ENCODE measurements around the gene SLC6A16.
"Not testable (repeated sequence)": the region's sequence is repeated elsewhere in the genome, so short reads cannot be mapped to it uniquely, and the experiment has no call there.

SLC6A16 gene

GRCh38 chr19:49324801-49325576 lies at the start of gene SLC6A16:
Gene SLC6A16 (minus strand): TSS chr19:49325191. CDS start chr19:49311347, 13,844 bp downstream.
- no peak for DNase-seq

- DNase-seq: not testable (repeated sequence)
Measured at GRCh38 chr19:49373174-49373573, 48.2 kb upstream of the SLC6A16 start.

DNA sequence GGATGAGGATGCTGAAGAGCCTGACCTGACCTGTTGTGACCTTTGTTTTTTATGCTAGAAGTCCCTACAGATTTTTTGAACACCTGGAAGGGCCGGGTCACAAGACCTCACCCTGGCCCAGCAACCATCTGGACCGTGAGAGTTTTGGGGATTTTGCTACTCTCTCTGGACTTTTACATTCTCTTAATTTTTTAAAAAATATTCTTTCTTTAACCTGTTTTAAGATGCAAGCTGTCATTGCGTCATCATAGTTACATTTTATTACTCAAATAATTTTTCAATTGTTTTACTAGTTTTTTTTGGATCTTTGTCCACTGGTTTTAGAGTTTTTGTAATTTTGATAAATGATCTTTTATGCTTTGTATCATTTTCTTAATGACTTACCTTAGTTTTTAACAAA lies 46.2 kb upstream of the SLC6A16 start:
- DNase-seq: no peak

- DNase-seq: no peak
Measured at GRCh38 chr19:49368711-49369358, 43.8 kb upstream of the SLC6A16 start.

- no peak for DNase-seq
Measured at GRCh38 chr19:49366110-49366509, 41.1 kb upstream of the SLC6A16 start.

DNA sequence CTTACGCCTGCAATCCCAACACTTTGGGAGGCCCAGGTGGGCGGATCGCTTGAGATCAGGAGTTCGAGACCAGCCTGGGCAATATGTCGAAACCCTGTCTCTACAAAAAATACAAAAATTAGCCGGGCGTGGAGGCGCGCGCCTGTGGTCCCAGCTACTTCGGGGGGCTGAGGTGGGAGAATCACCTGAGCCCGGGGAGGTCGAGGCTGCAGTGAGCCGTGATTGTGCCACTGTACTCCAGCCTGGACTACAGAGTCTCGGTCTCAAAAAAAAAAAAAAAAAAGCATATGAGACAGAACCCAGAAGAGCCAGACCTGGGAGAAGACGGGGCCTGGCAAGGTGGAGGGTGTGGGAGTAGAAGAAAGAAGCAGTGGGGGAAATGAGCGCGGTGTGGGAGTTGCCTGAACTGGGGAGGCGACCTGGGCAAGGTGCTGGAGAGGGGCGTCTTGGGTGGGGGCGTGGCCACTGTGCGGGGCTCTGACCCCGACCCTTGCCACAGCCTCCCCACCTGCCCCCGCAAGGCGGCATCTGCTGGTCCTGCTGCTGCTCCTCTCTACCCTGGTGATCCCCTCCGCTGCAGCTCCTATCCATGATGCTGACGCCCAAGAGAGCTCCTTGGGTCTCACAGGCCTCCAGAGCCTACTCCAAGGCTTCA lies 39.2 kb upstream of the SLC6A16 start:
- no peak for DNase-seq

- no peak for DNase-seq
Measured at GRCh38 chr19:49363268-49364082, 38.5 kb upstream of the SLC6A16 start, which contains the start of gene DKKL1. Gene DKKL1 (plus strand): TSS chr19:49363877. CDS start chr19:49363999, 122 bp downstream.

DNA sequence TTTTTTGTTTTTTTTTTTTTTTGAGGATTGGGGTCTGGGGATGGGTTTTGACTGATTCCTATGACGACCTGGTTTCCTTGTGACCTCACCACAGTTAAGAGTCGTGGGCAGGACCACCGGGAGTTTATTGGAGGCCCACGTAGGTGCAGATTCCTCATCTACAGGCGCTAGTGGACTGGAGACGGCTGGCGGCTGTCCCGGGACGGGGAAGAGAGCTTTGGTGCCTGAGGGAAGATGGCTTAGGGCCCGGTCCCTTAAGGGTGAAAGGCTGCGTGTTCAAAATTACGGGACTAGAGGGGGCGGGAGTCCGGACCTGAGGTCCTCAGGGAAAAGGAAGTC lies 37.9 kb upstream of the SLC6A16 start:
- no peak for DNase-seq

- no peak for DNase-seq
Measured at GRCh38 chr19:49362048-49362928, 37.3 kb upstream of the SLC6A16 start, which contains the start of gene TEAD2. Gene TEAD2 (minus strand): TSS chr19:49362416. CDS start chr19:49360075, 2,341 bp downstream.

DNA sequence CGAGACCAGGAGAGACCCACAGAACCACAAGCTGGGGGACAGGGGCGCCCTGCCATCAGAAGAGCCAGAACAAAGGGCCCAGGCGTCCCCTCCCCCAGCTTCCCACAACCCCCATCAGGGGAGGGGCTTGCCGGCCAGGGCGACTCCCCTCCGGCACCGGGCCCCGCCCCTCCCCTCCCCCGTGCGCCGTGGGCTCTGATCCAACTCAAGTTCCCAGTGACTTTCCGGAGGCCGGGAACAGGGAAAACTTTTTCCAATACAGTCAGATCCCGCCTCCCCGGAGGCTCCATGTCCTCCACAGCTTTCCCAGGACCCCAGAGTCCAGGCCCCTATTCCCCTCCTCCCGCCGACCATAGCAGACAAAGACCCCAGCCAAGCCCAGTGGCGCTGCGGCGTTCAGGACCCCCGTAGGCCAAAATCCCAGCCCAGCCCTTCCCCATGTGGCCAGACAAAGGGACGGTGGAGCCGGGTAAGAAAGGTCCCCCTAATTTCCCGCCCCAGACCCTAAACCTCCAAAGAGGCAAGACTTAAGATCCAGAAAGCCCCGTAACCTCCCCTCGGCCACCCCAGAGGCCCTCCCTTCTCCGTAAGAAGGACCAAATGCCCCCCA lies 36.6 kb upstream of the SLC6A16 start:
- DNase-seq: no peak

GRCh38 chr19:49359851-49360820 lies 35.1 kb upstream of the SLC6A16 start:
- no peak for DNase-seq

- DNase-seq: no peak
Measured at GRCh38 chr19:49357186-49357585, 32.2 kb upstream of the SLC6A16 start.

GRCh38 chr19:49356382-49356781 lies 31.4 kb upstream of the SLC6A16 start:
- no peak for DNase-seq

DNA sequence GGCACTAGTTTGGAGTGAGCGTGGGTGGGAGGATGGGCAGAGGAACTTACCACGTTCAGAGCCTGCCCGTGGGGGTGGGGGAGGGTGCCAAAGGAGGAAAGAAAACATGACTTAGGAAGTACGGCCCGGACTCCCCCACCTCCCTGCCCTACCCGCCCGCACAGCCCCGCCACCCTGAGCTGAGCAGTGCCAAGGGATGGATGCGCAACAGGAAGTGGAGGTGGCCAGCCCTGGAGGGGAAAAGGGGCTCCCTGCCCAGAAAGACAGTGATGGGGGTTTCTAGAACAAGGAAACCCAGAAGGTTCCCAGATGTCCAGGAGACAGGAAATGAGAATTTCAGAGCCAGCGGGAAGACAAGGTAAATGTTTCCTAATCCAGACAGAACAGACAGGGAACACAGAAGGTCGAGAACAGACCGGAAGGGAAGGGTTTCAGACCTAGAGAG lies 30.9 kb upstream of the SLC6A16 start:
- no peak for DNase-seq

DNA sequence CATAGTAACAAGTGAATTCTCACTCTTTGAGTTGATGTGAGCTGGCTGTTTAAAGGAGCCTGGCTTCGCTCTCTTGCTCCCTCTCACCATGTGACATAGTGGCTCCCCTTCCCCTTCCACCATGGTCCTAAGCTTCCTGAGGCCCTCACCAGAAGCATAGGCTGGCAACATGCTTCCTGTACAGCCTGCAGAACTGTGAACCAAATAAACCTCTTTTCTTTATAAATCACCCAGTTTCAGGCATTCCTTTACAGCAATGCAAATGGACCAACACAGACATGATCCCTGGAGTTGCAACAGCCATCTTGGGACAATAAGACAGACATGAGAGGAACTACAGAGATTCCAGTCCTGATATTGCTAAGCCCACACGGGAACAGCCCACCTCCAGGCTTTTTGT lies 24.6 kb upstream of the SLC6A16 start:
- no peak for DNase-seq

GRCh38 chr19:49348305-49349189 lies 23.6 kb upstream of the SLC6A16 start:
- DNase-seq: no peak

DNA sequence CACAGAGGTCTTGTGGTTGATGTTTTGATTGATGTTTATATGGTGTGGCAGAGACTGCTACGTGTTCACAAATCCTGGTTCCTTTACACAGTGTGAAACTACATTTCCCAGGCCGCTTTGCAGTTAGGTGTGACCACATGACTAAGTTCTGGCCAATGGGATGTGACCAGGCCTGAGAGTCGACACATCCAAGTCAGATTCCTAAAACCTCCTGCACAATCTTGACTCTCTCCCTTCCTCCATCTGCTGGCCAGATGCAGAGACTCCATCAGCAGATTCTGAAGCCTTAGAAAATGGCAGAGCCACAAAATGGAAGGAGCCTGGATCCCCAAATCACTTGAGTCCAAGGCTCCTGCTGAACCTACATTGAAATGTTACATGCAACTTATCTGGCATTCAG lies 22.8 kb upstream of the SLC6A16 start:
- DNase-seq: no peak

DNA sequence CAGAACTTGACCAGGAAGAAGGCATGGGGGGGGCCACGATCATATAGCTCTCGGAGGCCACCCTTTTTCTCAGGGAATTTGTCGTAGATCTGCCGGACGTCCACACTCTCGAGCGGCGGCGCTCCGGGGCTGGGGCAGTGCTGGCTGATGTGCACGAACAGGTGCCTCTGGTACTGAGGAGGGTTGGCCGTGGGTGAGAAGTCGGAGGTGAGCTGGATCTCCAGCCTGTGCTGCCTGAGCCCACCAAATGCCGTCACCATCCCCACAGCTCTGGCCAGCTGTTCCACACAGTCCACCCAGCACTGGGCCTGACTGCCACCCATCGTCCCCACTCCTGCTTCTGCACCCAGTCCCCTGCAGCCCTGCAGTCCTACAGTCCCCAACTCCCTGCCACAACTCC lies 22.2 kb upstream of the SLC6A16 start:
- DNase-seq: no peak

Data from cerebellar nuclear complex (tissue), 1 donor.